Measurements from ENCODE around the gene FMN1. TPM values are rescaled to one million over a fixed set of nuclear protein-coding genes. Genes with fewer than 3 reads are reported as not detected.

FMN1 gene
- total RNA-seq, 4 donors from 2014 or later = 4.3 to 10.1 (median 8.8) TPM

GRCh38 chr15:32886459-32886858 lies 308.1 kb downstream of the FMN1 start:
- no peak for TF ChIP-seq POLR2A (IDR thresholded peaks at IDR 0.05)
- TF ChIP-seq, protein P1, sequence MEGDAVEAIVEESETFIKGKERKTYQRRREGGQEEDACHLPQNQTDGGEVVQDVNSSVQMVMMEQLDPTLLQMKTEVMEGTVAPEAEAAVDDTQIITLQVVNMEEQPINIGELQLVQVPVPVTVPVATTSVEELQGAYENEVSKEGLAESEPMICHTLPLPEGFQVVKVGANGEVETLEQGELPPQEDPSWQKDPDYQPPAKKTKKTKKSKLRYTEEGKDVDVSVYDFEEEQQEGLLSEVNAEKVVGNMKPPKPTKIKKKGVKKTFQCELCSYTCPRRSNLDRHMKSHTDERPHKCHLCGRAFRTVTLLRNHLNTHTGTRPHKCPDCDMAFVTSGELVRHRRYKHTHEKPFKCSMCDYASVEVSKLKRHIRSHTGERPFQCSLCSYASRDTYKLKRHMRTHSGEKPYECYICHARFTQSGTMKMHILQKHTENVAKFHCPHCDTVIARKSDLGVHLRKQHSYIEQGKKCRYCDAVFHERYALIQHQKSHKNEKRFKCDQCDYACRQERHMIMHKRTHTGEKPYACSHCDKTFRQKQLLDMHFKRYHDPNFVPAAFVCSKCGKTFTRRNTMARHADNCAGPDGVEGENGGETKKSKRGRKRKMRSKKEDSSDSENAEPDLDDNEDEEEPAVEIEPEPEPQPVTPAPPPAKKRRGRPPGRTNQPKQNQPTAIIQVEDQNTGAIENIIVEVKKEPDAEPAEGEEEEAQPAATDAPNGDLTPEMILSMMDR (IDR thresholded peaks at IDR 0.05) = no peak
- Histone ChIP-seq H3K4me1 (no peaks in the 10 kb centered on the region), H3K27me3 (no peaks in the 10 kb centered on the region), H3K4me3 (no peak overlapping the region), H3K9me3 (no peaks in the 10 kb centered on the region), H3K36me3 (no peaks in the 10 kb centered on the region), H3K27ac (peak overlapping the region in 3 of 4 donors; percentile 24 to 72 (median 58))
- WGBS, 2 donors = 60 to 88% methylated on average over 6 to 7 of the region's 7 CpGs
- intact Hi-C loops (cut with DNase I) = no loop called here
- no peak for DNase-seq

GRCh38 chr15:32885713-32886112 lies 308.8 kb downstream of the FMN1 start:
- Histone ChIP-seq H3K36me3 (no peaks in the 10 kb centered on the region), H3K9me3 (no peaks in the 10 kb centered on the region), H3K27me3 (no peaks in the 10 kb centered on the region), H3K4me3 (no peak overlapping the region), H3K4me1 (no peaks in the 10 kb centered on the region), H3K27ac (peak overlapping the region in 1 of 4 donors; percentile 58)
- 75 to 78% methylated on average over 5 of the region's 5 CpGs for WGBS, 2 donors
- intact Hi-C loops (cut with DNase I) = no loop called here
- TF ChIP-seq POLR2A (IDR thresholded peaks at IDR 0.05) = no peak
- no peak for DNase-seq

DNA sequence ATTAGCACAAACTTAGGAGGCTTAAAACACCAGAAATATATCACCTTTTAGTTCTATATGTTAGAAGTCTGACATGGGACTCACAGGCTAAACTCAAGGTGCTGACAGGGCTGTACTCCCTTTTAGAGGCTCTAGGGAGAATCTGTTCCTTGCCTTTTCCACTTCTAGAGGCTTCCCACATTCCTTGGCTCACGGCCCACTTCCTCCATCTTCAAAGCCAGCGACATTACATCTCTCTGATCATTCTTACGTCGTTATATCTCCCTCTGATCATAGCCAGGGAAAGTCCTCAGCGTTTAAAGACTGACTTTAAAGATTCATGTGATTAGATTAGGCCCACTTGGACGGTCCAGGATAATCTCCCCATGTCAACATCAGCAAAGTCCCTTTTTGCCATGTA lies 310.4 kb downstream of the FMN1 start:
- TF ChIP-seq, protein P1 (IDR thresholded peaks at IDR 0.05) = no peak
- TF ChIP-seq POLR2A (IDR thresholded peaks at IDR 0.05) = no peak
- DNase-seq = no peak
- intact Hi-C loops (cut with DNase I) = no loop called here

GRCh38 chr15:32882955-32883354 lies 311.6 kb downstream of the FMN1 start:
- Histone ChIP-seq H3K27me3 (no peaks in the 10 kb centered on the region), H3K36me3 (no peaks in the 10 kb centered on the region), H3K4me3 (no peak overlapping the region), H3K27ac (no peak overlapping the region), H3K4me1 (peaks cover 0 to 14% (median 3%) of the 10 kb centered on the region in 3 donors), H3K9me3 (no peaks in the 10 kb centered on the region)
- WGBS, 2 donors = 67 to 78% methylated on average over 4 of the region's 4 CpGs
- intact Hi-C loops (cut with DNase I) = no loop called here
- TF ChIP-seq POLR2A (IDR thresholded peaks at IDR 0.05) = no peak
- TF ChIP-seq, protein P1 (IDR thresholded peaks at IDR 0.05) = no peak
- no peak for DNase-seq

More for the DNA sequence above, 310.4 kb downstream of the FMN1 start:
- Histone ChIP-seq H3K4me1 (peaks cover 0 to 6% (median 3%) of the 10 kb centered on the region in 3 donors), H3K27ac (peak overlapping the region in 1 of 4 donors; percentile 44), H3K36me3 (no peaks in the 10 kb centered on the region), H3K27me3 (no peaks in the 10 kb centered on the region), H3K4me3 (no peak overlapping the region), H3K9me3 (no peaks in the 10 kb centered on the region)
- WGBS, 2 donors = 63 to 66% methylated on average over 6 of the region's 6 CpGs

GRCh38 chr15:32881528-32881927 lies 313.0 kb downstream of the FMN1 start:
- intact Hi-C loops (cut with DNase I) = no loop called here

More at GRCh38 chr15:32881528-32881927, 313.0 kb downstream of the FMN1 start:
- no peaks in the 10 kb centered on the region for H3K36me3 ChIP-seq
- WGBS, 2 donors = 67 to 93% methylated on average over 1 of the region's 1 CpG
- TF ChIP-seq, protein P1 (IDR thresholded peaks at IDR 0.05) = no peak
- TF ChIP-seq POLR2A (IDR thresholded peaks at IDR 0.05) = no peak
- no peaks in the 10 kb centered on the region for H3K27me3 ChIP-seq
- no peak overlapping the region for H3K27ac ChIP-seq
- H3K4me1 ChIP-seq = peaks cover 0 to 16% (median 3%) of the 10 kb centered on the region in 3 donors
- no peak overlapping the region for H3K4me3 ChIP-seq
- H3K9me3 ChIP-seq = no peaks in the 10 kb centered on the region
- DNase-seq = no peak

Measured in esophagus squamous epithelium (tissue), 5 donors.